ENCODE data around the gene MIDN.
A peak's percentile ranks its signal among the peaks of the same experiment; 100 is the strongest.

Gene MIDN

DNA sequence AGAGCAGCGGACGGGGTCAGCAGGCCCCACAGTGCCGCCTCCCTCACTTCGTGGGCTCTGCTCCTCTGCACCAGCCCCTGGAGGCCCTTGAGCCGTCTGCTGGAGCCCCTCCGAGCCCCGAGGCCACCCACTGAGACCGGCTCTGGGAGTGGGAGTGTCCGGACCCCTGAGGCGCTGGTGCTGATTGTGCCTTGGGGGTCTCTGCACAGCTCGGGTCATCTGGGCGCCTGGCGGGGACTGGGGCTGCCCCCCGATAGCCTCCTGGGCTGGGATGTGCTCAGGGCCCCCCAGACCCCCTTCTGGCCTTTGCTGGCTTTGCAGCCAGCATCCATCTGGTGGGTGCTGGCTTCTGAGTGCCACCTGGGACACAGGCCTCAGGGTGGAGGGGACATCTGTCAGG, 26.0 kb upstream of the MIDN start:
- H3K4me3 ChIP-seq (replicated peaks; ENCODE audit: low read depth, low read length): no peak overlapping the region
- no peak for DNase-seq (ENCODE audit: extremely low read depth, low read depth)
- TF ChIP-seq, protein P1, sequence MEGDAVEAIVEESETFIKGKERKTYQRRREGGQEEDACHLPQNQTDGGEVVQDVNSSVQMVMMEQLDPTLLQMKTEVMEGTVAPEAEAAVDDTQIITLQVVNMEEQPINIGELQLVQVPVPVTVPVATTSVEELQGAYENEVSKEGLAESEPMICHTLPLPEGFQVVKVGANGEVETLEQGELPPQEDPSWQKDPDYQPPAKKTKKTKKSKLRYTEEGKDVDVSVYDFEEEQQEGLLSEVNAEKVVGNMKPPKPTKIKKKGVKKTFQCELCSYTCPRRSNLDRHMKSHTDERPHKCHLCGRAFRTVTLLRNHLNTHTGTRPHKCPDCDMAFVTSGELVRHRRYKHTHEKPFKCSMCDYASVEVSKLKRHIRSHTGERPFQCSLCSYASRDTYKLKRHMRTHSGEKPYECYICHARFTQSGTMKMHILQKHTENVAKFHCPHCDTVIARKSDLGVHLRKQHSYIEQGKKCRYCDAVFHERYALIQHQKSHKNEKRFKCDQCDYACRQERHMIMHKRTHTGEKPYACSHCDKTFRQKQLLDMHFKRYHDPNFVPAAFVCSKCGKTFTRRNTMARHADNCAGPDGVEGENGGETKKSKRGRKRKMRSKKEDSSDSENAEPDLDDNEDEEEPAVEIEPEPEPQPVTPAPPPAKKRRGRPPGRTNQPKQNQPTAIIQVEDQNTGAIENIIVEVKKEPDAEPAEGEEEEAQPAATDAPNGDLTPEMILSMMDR (IDR thresholded peaks at IDR 0.05; ENCODE audit: low read depth, low read length, missing control alignments): no peak

DNA sequence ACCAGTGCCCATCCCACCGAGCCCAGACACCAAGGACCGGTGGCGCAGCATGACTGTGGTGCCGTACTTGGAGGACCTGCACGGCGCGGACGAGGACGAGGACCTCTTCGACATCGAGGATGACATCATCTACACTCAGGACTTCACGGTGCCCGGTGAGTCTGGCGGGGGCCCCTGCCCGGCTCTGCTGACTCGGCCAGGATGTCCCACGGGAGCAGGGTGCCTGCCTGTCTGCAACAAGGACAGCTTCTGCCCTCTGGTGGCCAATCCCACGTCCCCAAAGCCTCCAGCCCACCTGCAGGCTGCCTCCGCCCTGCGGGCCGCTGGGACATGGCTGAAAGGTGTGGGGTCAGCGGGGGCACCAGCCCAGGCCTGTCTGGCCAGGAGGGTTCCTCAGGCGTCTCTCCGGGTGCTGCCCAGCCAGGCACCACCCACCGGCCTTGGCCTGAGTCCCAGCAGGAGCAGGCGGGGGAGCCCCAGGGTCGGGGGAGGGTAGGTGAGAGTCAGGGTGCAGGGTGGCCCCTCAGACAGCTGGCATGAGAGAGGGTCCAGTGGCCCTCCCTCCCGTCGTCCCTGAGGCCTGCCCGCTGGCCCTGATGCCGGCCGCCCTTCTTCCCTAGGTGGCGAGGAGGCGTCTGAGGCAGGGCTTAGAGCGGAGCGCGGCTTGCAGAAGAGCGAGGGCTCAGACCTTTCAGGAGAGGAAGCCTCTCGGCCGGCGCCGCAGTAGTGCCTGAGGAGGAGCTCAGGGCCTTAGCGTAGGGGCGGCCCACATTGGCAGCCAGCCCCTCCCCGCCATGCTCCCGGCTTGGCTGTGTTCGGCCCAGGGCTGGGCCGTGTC, 25.1 kb upstream of the MIDN start:
- DNase-seq (ENCODE audit: extremely low read depth, low read depth): no peak
- no peak overlapping the region for H3K4me3 ChIP-seq (replicated peaks; ENCODE audit: low read depth, low read length)
- TF ChIP-seq, protein P1 (IDR thresholded peaks at IDR 0.05; ENCODE audit: low read depth, low read length, missing control alignments): peak; percentile 59

DNA sequence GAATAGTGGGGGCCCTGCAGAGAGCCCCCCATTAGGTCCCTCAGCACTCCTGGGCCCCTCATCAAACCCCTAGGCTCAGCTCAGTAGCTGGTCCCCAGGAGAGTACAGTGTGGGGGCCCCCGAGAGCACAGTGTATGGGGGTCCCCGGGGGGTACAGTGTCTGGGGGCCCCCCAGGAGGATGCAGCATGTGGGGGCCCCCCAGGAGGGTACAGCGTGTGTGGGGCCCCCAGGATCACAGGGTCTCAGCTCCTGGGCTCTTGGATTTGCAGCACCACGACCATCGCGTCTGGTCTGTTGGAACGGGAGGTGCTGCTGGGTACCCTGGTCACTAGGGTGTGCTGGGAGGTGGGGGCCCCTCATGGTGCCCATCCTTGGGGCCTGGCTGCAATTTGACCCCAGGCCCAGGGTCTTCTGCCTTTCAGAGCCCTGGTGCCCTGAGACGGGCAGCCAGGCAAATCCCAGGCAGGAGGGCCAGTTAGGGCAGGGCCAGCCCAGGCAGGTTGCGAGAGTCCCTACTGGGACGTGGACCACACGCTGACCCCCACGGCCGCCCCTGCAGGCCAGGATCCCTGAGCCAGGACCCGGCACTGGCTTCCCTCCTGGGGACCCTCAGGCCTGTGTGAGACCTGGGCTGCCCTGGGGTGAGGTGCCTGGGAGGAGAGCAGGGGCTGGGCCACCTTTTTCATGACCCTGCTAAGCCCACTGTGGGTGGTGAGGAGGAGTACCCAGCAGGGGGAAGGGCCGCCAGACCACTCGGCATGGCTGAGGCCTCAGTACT, 24.1 kb upstream of the MIDN start:
- TF ChIP-seq, protein P1 (IDR thresholded peaks at IDR 0.05; ENCODE audit: low read depth, low read length, missing control alignments): no peak
- no peak for DNase-seq (ENCODE audit: extremely low read depth, low read depth)
- no peak overlapping the region for H3K4me3 ChIP-seq (replicated peaks; ENCODE audit: low read depth, low read length)

DNA sequence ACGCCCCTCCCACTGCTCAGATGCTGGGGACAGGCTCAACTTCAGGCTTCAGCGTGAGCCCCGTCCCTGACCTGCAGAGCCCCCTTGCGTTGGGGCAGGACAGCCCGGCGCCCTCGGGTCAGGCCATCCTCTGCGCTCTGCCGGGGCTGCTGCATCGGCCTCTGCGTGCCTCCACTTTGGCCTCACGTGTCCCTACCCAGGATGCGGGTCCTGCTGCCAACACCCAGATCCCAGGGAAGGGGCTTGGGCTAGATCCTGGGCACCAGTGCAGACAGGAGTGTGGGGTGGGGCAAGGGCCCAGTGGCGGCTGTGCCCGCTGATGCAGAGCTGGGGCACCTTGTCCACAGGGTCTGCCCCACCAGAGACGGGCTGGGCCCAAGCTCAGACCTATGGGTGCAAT, 23.5 kb upstream of the MIDN start:
- DNase-seq (ENCODE audit: extremely low read depth, low read depth): no peak
- TF ChIP-seq, protein P1 (IDR thresholded peaks at IDR 0.05; ENCODE audit: low read depth, low read length, missing control alignments): no peak
- H3K4me3 ChIP-seq (replicated peaks; ENCODE audit: low read depth, low read length): no peak overlapping the region

DNA sequence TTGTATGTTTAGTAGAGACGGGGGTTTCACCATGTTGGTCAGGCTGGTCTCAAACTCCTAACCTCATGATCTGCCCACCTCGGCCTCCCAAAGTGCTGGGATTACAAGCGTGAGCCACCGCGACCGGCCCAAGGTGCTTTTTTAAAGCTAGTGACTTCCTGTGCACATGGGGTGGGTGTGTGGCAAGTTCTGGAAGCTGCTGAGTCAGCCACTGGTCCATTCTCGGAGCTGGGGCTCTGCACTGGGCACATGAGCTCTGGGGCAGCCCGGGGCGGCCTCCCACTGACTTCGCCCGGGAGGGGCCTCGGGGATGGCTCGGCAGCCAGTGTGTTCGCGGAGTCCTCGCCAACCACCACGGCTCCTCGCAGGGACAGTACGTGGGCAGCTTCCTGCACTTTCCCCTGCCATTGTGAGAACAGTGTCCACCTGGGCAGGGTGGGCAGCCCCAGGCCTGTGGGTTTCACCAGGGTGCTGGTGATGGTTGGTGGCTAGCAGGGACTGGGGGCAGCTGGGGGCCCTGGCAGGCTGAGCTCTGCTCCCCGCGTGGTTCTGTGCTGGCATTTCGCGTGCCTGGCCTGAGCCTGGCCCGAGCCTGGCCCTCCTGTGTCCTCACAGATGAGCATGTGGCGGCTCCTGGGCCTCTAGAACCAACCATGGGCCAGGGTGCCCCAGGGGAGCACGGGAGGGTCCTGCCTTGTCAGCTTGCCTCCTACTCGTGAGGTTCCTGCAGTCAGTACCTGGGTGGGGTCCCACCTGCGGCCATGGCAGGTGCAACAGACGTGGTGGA, 22.8 kb upstream of the MIDN start:
- TF ChIP-seq, protein P1 (IDR thresholded peaks at IDR 0.05; ENCODE audit: low read depth, low read length, missing control alignments): no peak
- H3K4me3 ChIP-seq (replicated peaks; ENCODE audit: low read depth, low read length): no peak overlapping the region
- DNase-seq (ENCODE audit: extremely low read depth, low read depth): no peak

DNA sequence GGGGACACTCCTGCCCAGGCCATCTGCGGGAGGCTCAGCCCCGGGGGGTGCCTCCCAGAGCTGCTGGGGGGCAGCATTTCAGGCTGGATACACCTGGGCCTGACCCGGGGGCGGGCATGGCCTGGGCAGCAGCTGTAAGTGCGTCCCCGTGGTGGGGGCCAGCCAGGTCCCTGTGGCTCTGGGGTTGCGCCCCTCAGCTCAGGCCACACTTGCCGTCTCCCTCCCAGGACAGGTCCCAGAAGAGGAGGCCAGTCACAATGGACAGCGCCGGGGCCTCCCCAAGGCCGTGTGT, 22.2 kb upstream of the MIDN start:
- TF ChIP-seq, protein P1 (IDR thresholded peaks at IDR 0.05; ENCODE audit: low read depth, low read length, missing control alignments): no peak
- H3K4me3 ChIP-seq (replicated peaks; ENCODE audit: low read depth, low read length): no peak overlapping the region
- no peak for DNase-seq (ENCODE audit: extremely low read depth, low read depth)
